Measurements from ENCODE around the gene GRPEL2.

The GRPEL2 gene

GRCh38 chr5:149320791-149321330 is 24.4 kb upstream of the GRPEL2 start:
- H3K4me3 ChIP-seq (ENCODE audit: insufficient read length, low read depth): no peak overlapping the region
- H3K9me3 ChIP-seq (ENCODE audit: insufficient read depth, low read length): no peaks in the 10 kb centered on the region
- peak; percentile 43 for DNase-seq (ENCODE audit: low read depth, low spot score)
- H3K4me1 ChIP-seq (ENCODE audit: insufficient read depth, insufficient read length): peaks cover 7% of the 10 kb centered on the region
- no peak for TF ChIP-seq YY1 (IDR thresholded peaks at IDR 0.05; ENCODE audit: insufficient read depth, insufficient read length)
- TF ChIP-seq ZNF274 (IDR thresholded peaks at IDR 0.05; ENCODE audit: low read depth, low read length): no peak
- no peak for TF ChIP-seq SUZ12 (IDR thresholded peaks at IDR 0.05; ENCODE audit: extremely low read depth, insufficient read depth, insufficient read length)
- no peaks in the 10 kb centered on the region for H3K27me3 ChIP-seq (ENCODE audit: insufficient read depth, insufficient read length)
- no peak overlapping the region for H3K9ac ChIP-seq (ENCODE audit: insufficient read length, low read depth)
- H3K36me3 ChIP-seq (ENCODE audit: insufficient read depth, insufficient read length, low read length): peaks cover 9% of the 10 kb centered on the region

GRCh38 chr5:149322518-149322917 is 22.8 kb upstream of the GRPEL2 start:
- no peak overlapping the region for H3K4me3 ChIP-seq (ENCODE audit: insufficient read length, low read depth)
- peaks cover 4% of the 10 kb centered on the region for H3K4me1 ChIP-seq (ENCODE audit: insufficient read depth, insufficient read length)
- DNase-seq (ENCODE audit: low read depth, low spot score): no peak
- H3K9ac ChIP-seq (ENCODE audit: insufficient read length, low read depth): no peak overlapping the region
- no peaks in the 10 kb centered on the region for H3K27me3 ChIP-seq (ENCODE audit: insufficient read depth, insufficient read length)
- H3K36me3 ChIP-seq (ENCODE audit: insufficient read depth, insufficient read length, low read length): peaks cover 9% of the 10 kb centered on the region
- H3K9me3 ChIP-seq (ENCODE audit: insufficient read depth, low read length): no peaks in the 10 kb centered on the region
- TF ChIP-seq ZNF274 (IDR thresholded peaks at IDR 0.05; ENCODE audit: low read depth, low read length) (no peak), YY1 (IDR thresholded peaks at IDR 0.05; ENCODE audit: insufficient read depth, insufficient read length) (no peak), SUZ12 (IDR thresholded peaks at IDR 0.05; ENCODE audit: extremely low read depth, insufficient read depth, insufficient read length) (no peak)

GRCh38 chr5:149323210-149323609 is 22.1 kb upstream of the GRPEL2 start:
- Histone ChIP-seq H3K9me3 (ENCODE audit: insufficient read depth, low read length) (no peaks in the 10 kb centered on the region), H3K27me3 (ENCODE audit: insufficient read depth, insufficient read length) (no peaks in the 10 kb centered on the region), H3K4me3 (ENCODE audit: insufficient read length, low read depth) (no peak overlapping the region), H3K36me3 (ENCODE audit: insufficient read depth, insufficient read length, low read length) (peaks cover 9% of the 10 kb centered on the region), H3K9ac (ENCODE audit: insufficient read length, low read depth) (no peak overlapping the region), H3K4me1 (ENCODE audit: insufficient read depth, insufficient read length) (no peaks in the 10 kb centered on the region)
- TF ChIP-seq ZNF274 (IDR thresholded peaks at IDR 0.05; ENCODE audit: low read depth, low read length) (no peak), SUZ12 (IDR thresholded peaks at IDR 0.05; ENCODE audit: extremely low read depth, insufficient read depth, insufficient read length) (no peak)
- no peak for DNase-seq (ENCODE audit: low read depth, low spot score)

GRCh38 chr5:149323621-149324205 is 21.6 kb upstream of the GRPEL2 start:
- no peaks in the 10 kb centered on the region for H3K4me1 ChIP-seq (ENCODE audit: insufficient read depth, insufficient read length)
- no peaks in the 10 kb centered on the region for H3K27me3 ChIP-seq (ENCODE audit: insufficient read depth, insufficient read length)
- no peak for DNase-seq (ENCODE audit: low read depth, low spot score)
- no peak for TF ChIP-seq SUZ12 (IDR thresholded peaks at IDR 0.05; ENCODE audit: extremely low read depth, insufficient read depth, insufficient read length)
- H3K9me3 ChIP-seq (ENCODE audit: insufficient read depth, low read length): no peaks in the 10 kb centered on the region
- H3K4me3 ChIP-seq (ENCODE audit: insufficient read length, low read depth): no peak overlapping the region
- H3K9ac ChIP-seq (ENCODE audit: insufficient read length, low read depth): no peak overlapping the region
- peaks cover 9% of the 10 kb centered on the region for H3K36me3 ChIP-seq (ENCODE audit: insufficient read depth, insufficient read length, low read length)

- DNase-seq (ENCODE audit: low read depth, low spot score): no peak
- TF ChIP-seq SUZ12 (IDR thresholded peaks at IDR 0.05; ENCODE audit: extremely low read depth, insufficient read depth, insufficient read length) (no peak), YY1 (IDR thresholded peaks at IDR 0.05; ENCODE audit: insufficient read depth, insufficient read length) (no peak), ZNF274 (IDR thresholded peaks at IDR 0.05; ENCODE audit: low read depth, low read length) (no peak)
- Histone ChIP-seq H3K9ac (ENCODE audit: insufficient read length, low read depth) (no peak overlapping the region), H3K9me3 (ENCODE audit: insufficient read depth, low read length) (no peaks in the 10 kb centered on the region), H3K36me3 (ENCODE audit: insufficient read depth, insufficient read length, low read length) (peaks cover 6% of the 10 kb centered on the region), H3K27me3 (ENCODE audit: insufficient read depth, insufficient read length) (no peaks in the 10 kb centered on the region), H3K4me3 (ENCODE audit: insufficient read length, low read depth) (no peak overlapping the region), H3K4me1 (ENCODE audit: insufficient read depth, insufficient read length) (no peaks in the 10 kb centered on the region)
These were observed 20.7 kb upstream of the GRPEL2 start for GRCh38 chr5:149324641-149325040.

GRCh38 chr5:149325166-149325735 is 20.0 kb upstream of the GRPEL2 start:
- Histone ChIP-seq H3K27me3 (ENCODE audit: insufficient read depth, insufficient read length) (no peaks in the 10 kb centered on the region), H3K9ac (ENCODE audit: insufficient read length, low read depth) (no peak overlapping the region), H3K36me3 (ENCODE audit: insufficient read depth, insufficient read length, low read length) (no peaks in the 10 kb centered on the region), H3K4me1 (ENCODE audit: insufficient read depth, insufficient read length) (no peaks in the 10 kb centered on the region), H3K4me3 (ENCODE audit: insufficient read length, low read depth) (no peak overlapping the region), H3K9me3 (ENCODE audit: insufficient read depth, low read length) (no peaks in the 10 kb centered on the region)
- DNase-seq (ENCODE audit: low read depth, low spot score): no peak
- no peak for TF ChIP-seq SUZ12 (IDR thresholded peaks at IDR 0.05; ENCODE audit: extremely low read depth, insufficient read depth, insufficient read length)
- no peak for TF ChIP-seq ZNF274 (IDR thresholded peaks at IDR 0.05; ENCODE audit: low read depth, low read length)
- TF ChIP-seq YY1 (IDR thresholded peaks at IDR 0.05; ENCODE audit: insufficient read depth, insufficient read length): no peak

GRCh38 chr5:149325894-149326293 is 19.4 kb upstream of the GRPEL2 start:
- Histone ChIP-seq H3K9me3 (ENCODE audit: insufficient read depth, low read length) (no peaks in the 10 kb centered on the region), H3K4me1 (ENCODE audit: insufficient read depth, insufficient read length) (no peaks in the 10 kb centered on the region), H3K4me3 (ENCODE audit: insufficient read length, low read depth) (no peak overlapping the region), H3K9ac (ENCODE audit: insufficient read length, low read depth) (no peak overlapping the region), H3K27me3 (ENCODE audit: insufficient read depth, insufficient read length) (no peaks in the 10 kb centered on the region), H3K36me3 (ENCODE audit: insufficient read depth, insufficient read length, low read length) (no peaks in the 10 kb centered on the region)
- no peak for DNase-seq (ENCODE audit: low read depth, low spot score)
- TF ChIP-seq SUZ12 (IDR thresholded peaks at IDR 0.05; ENCODE audit: extremely low read depth, insufficient read depth, insufficient read length) (no peak), YY1 (IDR thresholded peaks at IDR 0.05; ENCODE audit: insufficient read depth, insufficient read length) (no peak), ZNF274 (IDR thresholded peaks at IDR 0.05; ENCODE audit: low read depth, low read length) (no peak)
